Embryonic facial prominence (tissue), 1 donor: Measurements from ENCODE around the gene OVOL1.

Experiments
- DNase-seq: peaks from one replicate; pipeline ENCODE4 v3.0.0-alpha.2; 2016; ENCODE audit errors: extremely low spot score

OVOL1 gene

GRCh38 chr11:65791719-65792213, 4.9 kb downstream of the OVOL1 start:
- no peak for DNase-seq

DNA sequence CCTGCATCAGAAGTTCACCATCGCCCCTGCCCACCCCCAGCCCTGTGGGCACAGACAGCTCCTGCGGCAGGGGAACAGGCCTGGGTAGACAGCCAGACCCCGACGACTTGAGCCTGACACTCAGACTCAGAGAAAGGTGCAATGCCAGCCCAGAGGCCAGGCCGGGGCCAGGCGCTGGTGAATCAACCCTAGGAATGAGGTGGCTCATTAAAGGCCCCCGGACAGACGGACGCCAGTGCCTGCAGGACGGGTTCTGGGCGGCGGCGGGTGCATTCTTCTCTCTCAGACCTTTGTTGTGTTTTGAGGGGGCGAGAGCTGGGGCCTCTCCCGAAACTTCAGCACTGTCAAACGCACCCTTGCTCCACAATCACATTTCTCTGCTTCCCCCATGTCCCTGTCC, 5.6 kb downstream of the OVOL1 start:
- no peak for DNase-seq

DNA sequence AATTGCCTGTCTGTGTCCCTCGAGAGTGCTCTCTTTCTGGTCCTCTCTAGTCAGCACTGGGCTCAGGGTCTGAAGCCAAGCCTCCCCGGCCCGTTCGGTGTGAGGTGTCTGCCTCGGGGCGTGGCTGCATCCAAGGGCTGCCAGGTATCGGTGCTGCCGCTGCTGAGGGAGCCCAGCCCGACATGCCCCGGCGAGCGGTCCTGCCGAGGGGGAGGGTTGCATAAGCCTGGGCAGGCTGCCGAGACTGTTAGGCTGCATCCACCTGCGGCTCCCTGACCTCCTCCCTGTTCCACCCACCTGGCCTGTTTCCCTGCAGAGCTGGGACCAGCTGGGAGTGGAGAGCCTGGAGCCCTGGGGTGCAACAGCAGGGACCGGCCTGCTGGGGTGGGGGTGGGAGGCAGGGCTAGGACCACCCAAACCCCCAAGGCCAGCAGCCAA, 6.3 kb downstream of the OVOL1 start:
- no peak for DNase-seq

DNA sequence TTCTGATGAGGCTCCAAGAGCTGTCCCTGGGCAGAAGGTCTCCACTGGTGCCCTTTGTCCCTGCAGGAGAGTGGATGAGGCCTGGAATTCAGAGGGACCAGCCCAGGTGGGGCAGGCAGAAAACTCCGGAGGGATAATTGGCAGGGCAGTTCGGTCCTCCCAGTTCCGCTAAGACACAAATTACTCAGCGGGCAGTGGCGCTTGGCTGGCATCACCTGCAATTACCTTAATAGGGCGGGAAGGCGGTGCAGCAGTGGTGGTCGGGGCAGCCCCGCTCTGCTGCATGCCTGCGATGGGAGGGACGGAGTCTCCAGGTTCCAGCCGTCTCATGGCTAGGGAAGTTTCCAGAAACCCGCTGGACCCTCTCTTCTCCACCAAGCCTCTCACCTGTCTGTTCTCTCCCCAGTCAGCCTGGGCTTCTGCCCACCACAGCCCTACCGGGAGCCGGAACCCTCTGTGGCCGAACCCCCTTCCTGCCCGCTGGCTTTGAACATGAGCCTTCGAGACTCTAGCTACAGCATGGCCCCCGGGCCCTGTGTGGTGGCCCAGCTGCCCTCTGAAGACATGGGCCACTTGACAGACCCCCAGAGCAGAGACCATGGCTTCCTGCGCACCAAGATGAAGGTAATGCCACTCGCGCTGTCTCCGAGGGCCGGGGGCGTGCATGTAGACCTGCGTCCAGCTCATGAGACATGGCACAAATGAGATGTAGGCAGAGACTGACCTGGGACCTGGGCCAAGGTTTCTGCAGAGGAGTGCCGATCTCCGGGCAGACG, 7.0 kb downstream of the OVOL1 start:
- no peak for DNase-seq

GRCh38 chr11:65794570-65795510, 8.0 kb downstream of the OVOL1 start:
- no peak for DNase-seq

GRCh38 chr11:65796726-65797601, 10.1 kb downstream of the OVOL1 start:
- no peak for DNase-seq

GRCh38 chr11:65797711-65798110, 10.8 kb downstream of the OVOL1 start:
- no peak for DNase-seq

- no peak for DNase-seq
These were observed 12.0 kb downstream of the OVOL1 start for GRCh38 chr11:65798882-65799281.

DNA sequence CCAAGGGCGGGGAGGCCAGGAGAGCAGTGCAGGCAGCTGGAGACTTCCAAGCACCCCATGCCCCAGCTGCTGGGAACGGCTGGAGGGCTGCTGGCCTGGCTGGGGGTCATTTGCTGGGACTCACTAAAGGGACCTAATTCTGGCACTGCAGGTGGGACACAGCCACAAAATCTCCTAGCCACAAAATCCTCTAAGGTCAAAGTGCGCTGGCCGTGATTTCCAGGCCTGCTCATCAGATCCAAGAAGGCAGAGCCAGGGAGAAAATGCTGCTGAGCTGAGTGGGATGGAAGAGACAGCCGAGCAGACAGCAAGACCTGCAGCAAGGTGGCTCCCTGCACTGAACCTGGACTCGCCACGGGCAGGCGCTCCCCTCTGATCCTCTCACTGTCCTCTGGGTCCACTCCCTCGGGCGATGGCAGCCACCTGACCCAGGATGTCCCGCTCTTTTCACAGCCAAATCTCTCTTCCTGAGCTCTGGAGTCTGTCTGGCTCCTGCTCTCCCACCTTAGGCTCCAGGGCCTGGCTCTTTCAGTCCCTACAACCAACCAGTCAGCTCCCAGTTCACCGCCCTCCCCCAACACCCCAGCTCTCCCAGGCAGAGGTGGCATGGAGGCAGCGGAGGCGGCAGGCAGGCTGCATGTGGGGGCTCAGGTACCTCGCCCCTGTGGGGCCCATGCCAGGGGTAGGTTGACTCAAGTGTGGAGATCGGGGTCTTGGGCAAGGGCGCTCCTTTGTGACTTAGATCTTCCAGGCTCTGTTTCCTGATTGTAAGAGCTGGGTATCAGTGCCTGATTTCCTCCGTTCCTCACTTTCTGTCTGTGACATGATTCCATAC, 14.5 kb downstream of the OVOL1 start:
- DNase-seq = no peak

GRCh38 chr11:65802841-65803240, 16.0 kb downstream of the OVOL1 start:
- no peak for DNase-seq

DNA sequence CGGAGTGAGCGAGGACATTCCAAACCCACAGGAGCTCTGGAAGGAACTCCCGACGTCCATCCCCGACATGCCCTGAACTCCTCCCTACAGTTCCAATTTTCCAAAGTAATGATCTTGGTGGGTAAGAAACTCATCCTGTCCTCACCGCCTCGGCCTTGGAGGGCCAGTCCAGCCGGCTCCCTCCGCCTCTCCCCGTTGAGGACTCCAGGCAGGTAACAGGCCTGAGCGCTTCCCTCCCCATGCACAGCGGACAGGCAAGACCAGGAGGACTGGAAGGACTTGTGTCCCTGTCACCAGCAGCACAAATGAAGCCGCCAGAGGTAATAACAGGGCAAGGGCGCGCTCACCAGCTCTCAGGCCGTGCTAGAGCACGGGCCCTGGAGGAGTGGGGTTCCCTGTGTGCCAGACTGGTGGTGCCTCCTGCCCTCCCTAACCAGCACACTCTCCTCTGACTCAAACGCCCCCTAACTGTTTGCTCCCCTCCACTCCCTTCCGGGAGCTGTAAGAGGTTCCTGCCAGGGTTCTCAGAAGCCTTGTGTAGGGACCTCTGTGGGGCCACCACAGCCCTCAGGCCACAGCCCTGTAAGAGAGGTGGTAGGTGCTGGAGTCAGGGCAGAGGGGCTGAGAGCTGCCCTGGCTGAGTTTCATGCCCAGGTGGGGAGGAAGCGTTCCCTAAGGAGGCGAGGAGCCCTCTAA, 17.1 kb downstream of the OVOL1 start:
- no peak for DNase-seq

- DNase-seq = no peak
These were observed 20.1 kb downstream of the OVOL1 start for GRCh38 chr11:65806979-65807378.

DNA sequence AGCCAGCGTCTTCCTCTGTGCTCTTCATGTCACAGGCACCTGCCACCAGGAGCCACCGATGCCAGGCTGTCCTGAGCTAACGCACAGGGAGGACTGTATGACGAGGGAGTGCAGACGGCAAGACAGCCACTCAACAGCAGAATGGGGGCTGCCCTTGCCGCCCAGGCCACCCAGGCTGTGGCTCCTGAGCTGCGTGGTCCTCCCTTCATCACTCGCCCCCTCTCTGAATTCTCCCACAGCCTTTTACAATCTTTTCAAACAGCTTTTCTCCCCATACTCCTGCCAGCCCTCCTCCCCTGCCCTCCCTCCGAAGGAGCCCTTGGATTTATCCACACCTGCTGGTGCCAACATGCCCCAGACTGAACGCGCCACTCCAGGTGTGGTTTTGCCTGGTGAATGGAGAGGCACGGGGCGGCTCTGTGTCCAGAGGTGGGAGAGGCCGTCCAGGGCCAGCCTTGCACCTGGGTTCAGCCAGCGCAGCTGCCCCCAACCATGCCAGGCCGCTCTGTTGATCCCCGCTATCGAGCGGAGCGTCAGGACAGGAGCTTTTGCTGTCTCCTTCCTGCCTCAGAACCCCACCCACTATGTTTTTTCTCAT, 22.0 kb downstream of the OVOL1 start:
- no peak for DNase-seq

GRCh38 chr11:65809496-65809895, 22.6 kb downstream of the OVOL1 start:
- no peak for DNase-seq

DNA sequence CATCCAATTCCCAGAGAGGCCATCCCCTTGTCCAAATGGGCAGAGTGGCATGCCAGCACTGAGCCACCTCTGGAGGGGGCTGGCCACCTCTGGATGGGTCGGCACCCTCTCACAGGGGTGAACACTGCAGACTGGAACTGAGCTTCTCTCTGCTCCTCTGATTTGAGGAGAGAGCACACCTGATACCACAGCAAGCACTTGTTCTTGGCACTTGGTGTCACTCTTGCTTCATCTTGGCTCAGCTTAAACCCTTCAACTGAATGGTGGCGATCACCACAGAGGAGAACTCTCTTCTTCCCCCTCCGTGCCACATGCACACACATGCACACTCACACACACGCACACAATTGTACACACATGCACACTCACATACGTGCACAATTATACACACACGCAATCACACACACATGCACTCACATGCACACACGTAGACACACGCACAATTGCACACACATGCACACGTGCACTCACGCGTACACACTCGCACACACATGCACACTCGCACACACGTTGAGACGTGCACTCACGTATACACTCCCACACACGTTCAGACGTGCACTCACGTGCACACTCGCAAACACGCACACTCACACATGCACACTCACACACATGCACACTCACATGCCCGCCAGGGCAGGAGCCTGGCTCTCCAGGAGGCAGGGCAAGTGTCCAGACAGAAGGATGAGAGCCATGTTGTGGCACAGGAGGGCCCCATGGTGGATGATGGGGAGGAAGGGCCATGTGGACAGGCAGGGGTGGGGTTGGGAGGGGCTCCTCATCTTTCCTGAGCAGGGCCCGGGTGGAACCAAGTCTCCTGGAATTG, 23.4 kb downstream of the OVOL1 start:
- no peak for DNase-seq

DNA sequence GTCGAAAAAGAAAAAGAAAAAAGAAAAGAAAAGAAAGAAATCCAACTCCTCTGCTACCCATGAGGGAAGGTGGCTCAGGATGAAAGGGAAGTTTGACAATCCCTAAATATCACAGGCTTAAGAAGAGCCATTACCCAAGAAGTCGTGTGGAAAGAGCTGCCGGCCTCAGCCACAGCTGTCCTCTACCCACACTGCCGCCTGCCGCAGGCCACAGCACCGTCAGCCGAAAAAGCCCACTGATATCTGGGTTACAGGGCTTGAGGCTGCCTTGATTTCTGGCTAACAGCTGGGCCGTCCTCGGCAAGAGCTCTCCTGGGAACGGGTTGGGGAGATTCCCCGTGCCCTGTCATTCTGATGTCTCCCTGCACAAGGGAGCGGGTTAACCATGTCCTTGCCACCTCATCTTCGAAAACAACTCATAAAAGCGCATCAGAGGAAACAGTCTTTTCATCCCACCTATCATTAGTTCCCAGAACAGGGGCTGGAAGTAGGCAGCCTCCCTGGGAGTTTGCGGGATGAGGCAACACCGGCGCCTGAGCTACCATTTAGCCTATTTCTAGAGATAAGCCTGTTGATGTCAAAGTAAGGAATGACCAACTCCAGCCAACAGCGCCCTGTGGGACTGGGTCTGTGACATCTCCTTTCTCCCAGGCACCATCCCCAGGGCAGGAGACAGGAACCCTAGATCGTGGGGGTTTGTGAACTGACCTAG, 25.1 kb downstream of the OVOL1 start:
- DNase-seq = no peak

DNA sequence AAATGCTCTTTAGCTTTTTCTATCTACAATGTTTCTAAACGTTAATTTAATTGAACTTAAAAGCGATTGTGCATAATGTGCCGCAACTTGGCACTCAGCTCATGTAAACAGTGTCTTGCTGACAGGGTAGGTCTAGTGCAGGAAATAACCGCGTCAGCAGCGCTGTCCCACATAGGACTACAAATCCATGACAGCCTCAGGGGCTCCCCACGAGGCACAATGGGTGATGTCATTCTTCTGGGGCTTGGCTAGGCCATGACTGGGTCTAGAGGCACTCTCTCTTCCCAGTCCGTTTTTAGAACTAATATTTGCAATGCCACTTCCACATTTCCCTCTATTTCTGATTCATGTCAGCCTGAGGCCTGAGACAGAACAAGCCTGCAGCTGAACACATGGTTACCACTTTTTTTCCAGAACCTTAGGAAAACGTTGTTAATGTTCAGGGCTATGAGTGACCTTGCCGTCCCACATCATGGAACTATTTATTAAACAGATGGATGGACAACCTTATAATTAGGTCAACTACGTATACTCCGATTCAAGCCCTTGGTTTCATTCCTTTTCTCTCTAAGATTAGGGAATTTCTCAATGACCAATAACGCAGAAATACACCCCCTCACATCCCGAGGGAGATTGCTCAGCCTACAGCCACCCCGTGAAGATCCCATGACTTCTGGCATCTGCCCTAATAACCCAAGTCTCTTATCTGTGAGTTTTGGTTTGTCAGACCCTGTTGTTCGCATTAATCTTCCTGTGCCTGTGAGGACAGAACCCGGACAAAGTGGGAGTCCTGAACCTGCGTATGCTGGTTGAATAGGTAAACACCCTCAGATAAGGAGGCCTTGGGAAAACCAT, 27.5 kb downstream of the OVOL1 start:
- DNase-seq = no peak
